Prostate gland (tissue), 2 donors: ENCODE data around the gene CLDND2.

Experiments
- POLR2A ChIP-seq: fragments of 450-650 bp; IDR thresholded peaks from one replicate; pipeline ENCODE4 v1.6.1; 2016; ENCODE audit warnings: antibody characterized with exemption, mild to moderate bottlenecking
- POLR2AphosphoS5 ChIP-seq: sonication (generic); formaldehyde crosslinking; IDR thresholded peaks from one replicate; pipeline ENCODE4 v1.6.1; 2017; ENCODE audit warnings: antibody characterized with exemption
- TF ChIP-seq, protein P1 (sequence below), 4 experiments: fragments of 200-600 bp in 2 of 4; fragments of 450-650 bp in 2 of 4; sonication (generic) in 2 of 4; IDR thresholded peaks; 1 replicate in 3 of 4; 2 replicates in 1 of 4; pipeline ENCODE4 v1.5.1; 2016 to 2019; ENCODE audit warnings: antibody characterized with exemption in 4 of 4, mild to moderate bottlenecking in 2 of 4, moderate library complexity in 2 of 4

DNA sequence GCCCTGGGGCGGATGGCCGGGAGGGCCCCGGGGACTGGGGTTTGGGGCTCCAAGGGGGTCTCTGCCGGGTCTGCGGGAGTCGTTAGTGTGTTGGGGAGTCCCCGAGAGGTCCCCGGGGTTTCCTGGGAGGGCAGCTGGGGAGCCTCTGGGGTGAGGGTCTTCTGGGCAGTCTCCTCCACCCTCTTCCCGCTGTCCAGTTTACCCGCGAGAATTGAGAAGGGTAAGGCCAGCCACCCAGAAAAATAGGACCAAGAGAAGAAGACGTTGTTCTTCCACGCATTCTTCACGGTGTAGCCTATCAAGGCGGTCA is 1.6 kb downstream of the CLDND2 start:
- TF ChIP-seq, protein P1, sequence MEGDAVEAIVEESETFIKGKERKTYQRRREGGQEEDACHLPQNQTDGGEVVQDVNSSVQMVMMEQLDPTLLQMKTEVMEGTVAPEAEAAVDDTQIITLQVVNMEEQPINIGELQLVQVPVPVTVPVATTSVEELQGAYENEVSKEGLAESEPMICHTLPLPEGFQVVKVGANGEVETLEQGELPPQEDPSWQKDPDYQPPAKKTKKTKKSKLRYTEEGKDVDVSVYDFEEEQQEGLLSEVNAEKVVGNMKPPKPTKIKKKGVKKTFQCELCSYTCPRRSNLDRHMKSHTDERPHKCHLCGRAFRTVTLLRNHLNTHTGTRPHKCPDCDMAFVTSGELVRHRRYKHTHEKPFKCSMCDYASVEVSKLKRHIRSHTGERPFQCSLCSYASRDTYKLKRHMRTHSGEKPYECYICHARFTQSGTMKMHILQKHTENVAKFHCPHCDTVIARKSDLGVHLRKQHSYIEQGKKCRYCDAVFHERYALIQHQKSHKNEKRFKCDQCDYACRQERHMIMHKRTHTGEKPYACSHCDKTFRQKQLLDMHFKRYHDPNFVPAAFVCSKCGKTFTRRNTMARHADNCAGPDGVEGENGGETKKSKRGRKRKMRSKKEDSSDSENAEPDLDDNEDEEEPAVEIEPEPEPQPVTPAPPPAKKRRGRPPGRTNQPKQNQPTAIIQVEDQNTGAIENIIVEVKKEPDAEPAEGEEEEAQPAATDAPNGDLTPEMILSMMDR (IDR thresholded peaks at IDR 0.05), result no peak
- no peak for TF ChIP-seq POLR2AphosphoS5
- peak; percentile 90 for TF ChIP-seq POLR2A
